GM12801 (cell line): Measurements from ENCODE around the gene CGA.

Source experiments
- TF ChIP-seq, protein P1 (sequence below): IDR thresholded peaks from one replicate; pipeline ENCODE4 v1.5.1; 2011; ENCODE audit warnings: control low read depth; ENCODE audit not compliant: insufficient read length; ENCODE audit errors: extremely low read depth

The CGA gene

DNA sequence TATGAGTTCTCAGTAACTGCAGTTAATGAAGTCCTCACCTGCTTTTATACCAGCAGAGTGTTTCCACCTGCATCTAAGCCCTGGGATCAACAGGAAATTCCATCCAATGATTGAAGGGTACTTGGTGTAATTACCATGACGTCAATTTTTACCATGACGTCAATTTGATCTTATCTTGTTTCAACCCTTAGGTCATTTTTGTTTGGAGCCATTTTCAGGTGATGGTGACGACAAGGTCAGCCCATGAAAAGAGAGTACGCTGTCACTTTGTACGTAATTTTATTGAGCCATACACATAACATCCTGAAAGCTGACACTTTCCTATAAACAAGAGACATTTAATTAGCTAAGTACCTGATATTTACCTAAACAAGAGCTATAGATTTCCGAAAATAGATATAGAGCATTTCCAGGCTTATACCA, at the start of gene CGA:
CGA (minus strand) TSS at position 20 of the 423 bp plus-strand sequence. CDS start 6,906 bp downstream, outside the sequence.
- TF ChIP-seq, protein P1, sequence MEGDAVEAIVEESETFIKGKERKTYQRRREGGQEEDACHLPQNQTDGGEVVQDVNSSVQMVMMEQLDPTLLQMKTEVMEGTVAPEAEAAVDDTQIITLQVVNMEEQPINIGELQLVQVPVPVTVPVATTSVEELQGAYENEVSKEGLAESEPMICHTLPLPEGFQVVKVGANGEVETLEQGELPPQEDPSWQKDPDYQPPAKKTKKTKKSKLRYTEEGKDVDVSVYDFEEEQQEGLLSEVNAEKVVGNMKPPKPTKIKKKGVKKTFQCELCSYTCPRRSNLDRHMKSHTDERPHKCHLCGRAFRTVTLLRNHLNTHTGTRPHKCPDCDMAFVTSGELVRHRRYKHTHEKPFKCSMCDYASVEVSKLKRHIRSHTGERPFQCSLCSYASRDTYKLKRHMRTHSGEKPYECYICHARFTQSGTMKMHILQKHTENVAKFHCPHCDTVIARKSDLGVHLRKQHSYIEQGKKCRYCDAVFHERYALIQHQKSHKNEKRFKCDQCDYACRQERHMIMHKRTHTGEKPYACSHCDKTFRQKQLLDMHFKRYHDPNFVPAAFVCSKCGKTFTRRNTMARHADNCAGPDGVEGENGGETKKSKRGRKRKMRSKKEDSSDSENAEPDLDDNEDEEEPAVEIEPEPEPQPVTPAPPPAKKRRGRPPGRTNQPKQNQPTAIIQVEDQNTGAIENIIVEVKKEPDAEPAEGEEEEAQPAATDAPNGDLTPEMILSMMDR: no peak

DNA sequence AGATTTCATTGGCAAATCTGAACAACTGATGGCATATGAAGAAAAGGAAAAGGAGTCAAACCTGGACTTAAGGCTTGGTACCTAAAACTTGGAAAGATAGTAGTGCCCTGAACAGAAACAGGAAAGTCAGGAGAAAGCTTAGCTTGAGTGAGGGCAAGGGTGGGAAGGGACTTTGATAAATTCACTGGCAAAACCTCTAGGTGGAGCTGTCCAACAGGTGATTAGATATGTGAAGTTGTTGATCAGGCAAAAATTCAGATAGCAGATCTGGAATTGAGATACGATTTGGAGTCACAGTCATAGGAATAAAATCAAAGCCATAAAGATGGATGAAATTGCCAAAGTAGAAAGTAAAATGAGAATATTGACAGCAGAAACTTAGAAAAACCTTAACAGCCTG, 44.3 kb upstream of the CGA start:
- TF ChIP-seq, protein P1: no peak

DNA sequence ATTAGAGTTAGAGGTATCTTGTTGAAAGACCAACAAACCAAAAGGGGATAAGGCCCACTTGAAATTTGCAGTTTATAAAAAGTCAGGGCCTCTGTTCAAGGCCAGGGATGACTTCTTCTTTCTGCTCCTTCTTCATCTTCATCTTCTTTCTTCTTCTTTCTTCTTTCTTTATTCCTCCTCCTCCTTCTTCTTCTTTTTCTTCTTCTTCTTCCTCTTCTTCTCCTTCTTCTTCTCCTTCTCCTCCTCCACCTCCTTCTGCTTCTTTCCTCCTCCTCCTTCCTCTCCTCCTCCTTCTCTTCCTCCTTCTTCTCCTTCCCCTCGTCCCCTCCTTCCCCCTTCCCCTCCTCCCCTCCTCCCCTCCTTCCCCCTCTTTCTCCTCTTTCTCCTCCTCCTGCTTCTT, 42.1 kb upstream of the CGA start:
- TF ChIP-seq, protein P1: no peak

DNA sequence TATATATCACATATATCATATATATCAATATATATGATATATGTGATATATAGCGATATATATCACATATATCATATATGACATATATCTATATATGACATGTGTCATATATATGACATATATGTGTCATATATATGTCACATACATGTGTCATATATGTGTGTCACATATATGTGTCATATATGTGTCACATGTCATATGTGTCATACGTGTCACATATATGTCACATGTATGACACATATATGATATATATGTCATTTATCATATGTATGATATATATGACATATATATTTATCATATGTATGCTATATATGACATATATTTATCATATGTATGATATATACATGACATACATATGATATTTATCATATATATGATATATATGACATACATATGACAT, 32.8 kb upstream of the CGA start:
- TF ChIP-seq, protein P1: no peak

DNA sequence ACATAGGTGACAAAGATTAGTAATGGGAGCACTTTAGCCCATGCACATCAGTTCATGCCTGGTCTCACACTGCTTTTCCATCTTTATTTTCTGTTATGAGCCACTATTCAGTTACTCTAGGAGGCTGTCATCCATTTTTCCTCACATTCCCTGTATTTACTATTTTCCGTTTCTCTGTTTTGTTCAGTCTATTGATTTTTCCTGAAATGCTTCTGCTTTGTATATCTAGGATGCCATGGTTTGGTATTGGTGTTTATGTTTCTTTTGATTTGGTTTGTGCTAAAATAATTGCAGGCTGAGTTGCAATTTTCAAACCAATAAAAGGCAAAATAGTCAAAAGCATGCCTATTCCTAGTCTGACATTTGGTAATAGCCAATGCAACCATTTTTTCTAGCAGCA, 31.6 kb upstream of the CGA start:
- TF ChIP-seq, protein P1: no peak

DNA sequence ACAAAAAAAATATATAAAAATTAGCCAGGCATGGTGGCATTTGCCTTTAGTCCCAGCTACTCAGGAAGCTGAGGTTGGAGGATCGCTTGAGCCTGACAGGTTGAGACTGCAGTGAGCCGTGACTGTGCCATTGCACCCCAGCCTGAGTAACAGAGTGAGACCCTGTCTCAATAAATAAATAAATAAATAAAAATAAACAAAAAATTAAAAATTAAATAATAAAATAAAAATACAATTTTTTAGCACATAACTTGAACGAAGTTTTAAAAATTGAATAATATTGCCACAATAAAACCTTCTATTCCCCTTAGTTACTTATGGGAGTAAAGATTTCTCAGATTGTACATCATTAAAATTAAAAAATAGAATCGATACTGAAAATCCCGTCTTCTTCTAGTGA, 29.2 kb upstream of the CGA start:
- TF ChIP-seq, protein P1: no peak

DNA sequence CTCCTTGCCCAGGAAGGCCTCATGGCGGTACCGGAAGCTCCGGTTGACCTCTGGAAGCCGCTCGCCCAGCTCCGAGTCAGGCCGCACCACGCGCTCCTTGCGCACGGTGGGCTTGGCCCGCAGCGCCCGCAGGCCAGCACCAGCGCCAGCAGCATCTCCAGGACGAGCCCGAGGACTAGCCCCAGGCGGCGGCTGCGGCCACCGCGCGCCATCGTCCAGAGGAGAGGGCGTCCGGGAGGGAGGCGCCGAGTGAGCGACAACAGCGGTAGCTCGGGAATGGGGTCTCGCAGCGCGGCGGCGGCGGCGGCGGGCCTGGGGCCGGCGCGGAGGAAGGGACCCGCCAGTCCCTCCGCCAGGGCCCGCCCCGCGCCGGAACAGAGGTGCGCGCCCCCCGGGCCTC, 27.6 kb upstream of the CGA start:
- TF ChIP-seq, protein P1: no peak

DNA sequence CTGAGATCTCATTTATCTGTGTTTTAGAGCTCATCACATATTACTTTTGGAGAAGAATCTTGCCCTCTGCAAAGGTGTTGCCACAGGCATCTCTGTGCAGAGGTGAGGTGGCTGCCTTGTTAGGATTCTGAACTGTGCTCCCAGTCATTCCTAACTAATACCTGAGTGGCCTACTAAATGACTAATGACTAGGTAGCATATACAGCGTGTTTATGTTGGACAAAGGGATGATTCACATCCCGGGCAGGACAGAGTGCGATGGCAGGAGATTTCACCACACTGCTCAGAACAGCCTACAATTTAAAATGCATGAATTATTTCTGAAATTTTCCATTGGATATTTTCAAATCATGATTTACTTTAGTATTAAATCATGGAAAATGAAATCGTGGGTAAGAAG, 23.1 kb upstream of the CGA start:
- TF ChIP-seq, protein P1: no peak
